ENCODE results near the gene USP13. TPM values are rescaled to one million over a fixed set of nuclear protein-coding genes. Genes with fewer than 3 reads are reported as not detected.
A peak's percentile ranks its signal among the peaks of the same experiment; 100 is the strongest.

The USP13 gene
- polyA plus RNA-seq, 6 donors from 2014 or later = 4.9 to 18.5 (median 8.3) TPM

GRCh38 chr3:179688850-179689249 is 36.0 kb downstream of the USP13 start:
- H3K4me1 Mint-ChIP-seq = no peaks in the 10 kb centered on the region
- H3K27me3 Mint-ChIP-seq = no peaks in the 10 kb centered on the region
- peaks cover 13 to 19% of the 10 kb centered on the region in 2 donors for H3K36me3 Mint-ChIP-seq
- no peaks in the 10 kb centered on the region for H3K9me3 Mint-ChIP-seq
- ATAC-seq (ENCODE audit: low read depth in 2 of 2) (no peak), DNase-seq (no peak)
- H3K4me3 Mint-ChIP-seq = no peak overlapping the region
- no peak overlapping the region for H3K27ac Mint-ChIP-seq

GRCh38 chr3:179694731-179695130 is 41.9 kb downstream of the USP13 start:
- DNase-seq (no peak), ATAC-seq (ENCODE audit: low read depth in 2 of 2) (no peak)
- peak overlapping the region in 1 of 6 donors; percentile 39 for H3K27ac Mint-ChIP-seq
- no peaks in the 10 kb centered on the region for H3K9me3 Mint-ChIP-seq
- peaks cover 5 to 13% (median 9%) of the 10 kb centered on the region in 3 donors for H3K4me1 Mint-ChIP-seq
- peaks cover 4 to 14% of the 10 kb centered on the region in 2 donors for H3K36me3 Mint-ChIP-seq
- no peak overlapping the region for H3K4me3 Mint-ChIP-seq
- no peaks in the 10 kb centered on the region for H3K27me3 Mint-ChIP-seq

GRCh38 chr3:179695672-179696313 is 43.0 kb downstream of the USP13 start:
- no peak for ATAC-seq (ENCODE audit: low read depth in 2 of 2)
- no peaks in the 10 kb centered on the region for H3K27me3 Mint-ChIP-seq
- H3K27ac Mint-ChIP-seq = peak overlapping the region in 1 of 6 donors; percentile 56
- H3K4me3 Mint-ChIP-seq = no peak overlapping the region
- H3K9me3 Mint-ChIP-seq = no peaks in the 10 kb centered on the region
- peaks cover 4 to 17% of the 10 kb centered on the region in 2 donors for H3K36me3 Mint-ChIP-seq
- DNase-seq = no peak
- peaks cover 5 to 13% (median 9%) of the 10 kb centered on the region in 3 donors for H3K4me1 Mint-ChIP-seq

GRCh38 chr3:179697736-179698332 is 45.0 kb downstream of the USP13 start:
- peaks cover 14 to 21% of the 10 kb centered on the region in 2 donors for H3K36me3 Mint-ChIP-seq
- no peak for DNase-seq
- H3K27me3 Mint-ChIP-seq = no peaks in the 10 kb centered on the region
- peaks cover 5 to 13% (median 9%) of the 10 kb centered on the region in 3 donors for H3K4me1 Mint-ChIP-seq
- no peaks in the 10 kb centered on the region for H3K9me3 Mint-ChIP-seq
- ATAC-seq (ENCODE audit: low read depth in 2 of 2) = no peak
- H3K27ac Mint-ChIP-seq = peak overlapping the region in 2 of 6 donors; percentile 35 to 53
- H3K4me3 Mint-ChIP-seq = peak overlapping the region in 1 of 8 donors; percentile 50

- Mint-ChIP-seq H3K4me3 (no peak overlapping the region), H3K27me3 (no peaks in the 10 kb centered on the region), H3K9me3 (no peaks in the 10 kb centered on the region), H3K4me1 (peaks cover 5 to 13% (median 9%) of the 10 kb centered on the region in 3 donors), H3K36me3 (peaks cover 14 to 18% of the 10 kb centered on the region in 2 donors), H3K27ac (peak overlapping the region in 1 of 6 donors; percentile 11)
- DNase-seq (no peak), ATAC-seq (ENCODE audit: low read depth in 2 of 2) (no peak)
Observed at GRCh38 chr3:179700716-179701115, 47.9 kb downstream of the USP13 start.

GRCh38 chr3:179701176-179701827 is 48.5 kb downstream of the USP13 start:
- Mint-ChIP-seq H3K27ac (peak overlapping the region in 1 of 6 donors; percentile 11), H3K4me1 (peaks cover 5 to 13% (median 9%) of the 10 kb centered on the region in 3 donors), H3K9me3 (no peaks in the 10 kb centered on the region), H3K27me3 (no peaks in the 10 kb centered on the region), H3K36me3 (peaks cover 14 to 18% of the 10 kb centered on the region in 2 donors), H3K4me3 (no peak overlapping the region)
- DNase-seq (no peak), ATAC-seq (ENCODE audit: low read depth in 2 of 2) (no peak)

GRCh38 chr3:179702271-179702947 is 49.6 kb downstream of the USP13 start:
- H3K27me3 Mint-ChIP-seq = no peaks in the 10 kb centered on the region
- no peak for DNase-seq
- peaks cover 0 to under 1% (median 0%) of the 10 kb centered on the region in 7 donors for H3K9me3 Mint-ChIP-seq
- H3K4me3 Mint-ChIP-seq = no peak overlapping the region
- H3K27ac Mint-ChIP-seq = peak overlapping the region in 1 of 6 donors; percentile 2
- ATAC-seq (ENCODE audit: low read depth in 2 of 2) = no peak
- H3K4me1 Mint-ChIP-seq = peaks cover 5 to 9% (median 9%) of the 10 kb centered on the region in 3 donors
- peaks cover 18 to 20% of the 10 kb centered on the region in 2 donors for H3K36me3 Mint-ChIP-seq

GRCh38 chr3:179703816-179704215 is 51.0 kb downstream of the USP13 start:
- H3K27ac Mint-ChIP-seq = no peak overlapping the region

GRCh38 chr3:179706233-179706632 is 53.4 kb downstream of the USP13 start:
- DNase-seq = no peak
- no peak overlapping the region for H3K4me3 Mint-ChIP-seq
- H3K27ac Mint-ChIP-seq = no peak overlapping the region
- no peak for ATAC-seq (ENCODE audit: low read depth in 2 of 2)
- H3K27me3 Mint-ChIP-seq = no peaks in the 10 kb centered on the region
- peaks cover 0 to 1% (median 0%) of the 10 kb centered on the region in 7 donors for H3K9me3 Mint-ChIP-seq
- H3K36me3 Mint-ChIP-seq = peaks cover 27 to 46% of the 10 kb centered on the region in 2 donors
- no peaks in the 10 kb centered on the region for H3K4me1 Mint-ChIP-seq

More at GRCh38 chr3:179703816-179704215, 51.0 kb downstream of the USP13 start:
- Mint-ChIP-seq H3K9me3 (peaks cover 0 to 1% (median 0%) of the 10 kb centered on the region in 7 donors), H3K4me3 (no peak overlapping the region), H3K36me3 (peaks cover 29 to 31% of the 10 kb centered on the region in 2 donors), H3K27me3 (no peaks in the 10 kb centered on the region), H3K4me1 (no peaks in the 10 kb centered on the region)
- DNase-seq = no peak
- ATAC-seq (ENCODE audit: low read depth in 2 of 2) = no peak

GRCh38 chr3:179710079-179710478 is 57.2 kb downstream of the USP13 start:
- Mint-ChIP-seq H3K36me3 (peaks cover 16 to 32% of the 10 kb centered on the region in 2 donors), H3K27me3 (no peaks in the 10 kb centered on the region), H3K9me3 (peaks cover 0 to 1% (median 0%) of the 10 kb centered on the region in 7 donors), H3K4me3 (no peak overlapping the region), H3K4me1 (no peaks in the 10 kb centered on the region), H3K27ac (peak overlapping the region in 2 of 6 donors; percentile 18 to 39)
- DNase-seq = no peak
- ATAC-seq (ENCODE audit: low read depth in 2 of 2) = no peak

- ATAC-seq (ENCODE audit: low read depth in 2 of 2) (no peak), DNase-seq (no peak)
- Mint-ChIP-seq H3K4me3 (peak overlapping the region in 1 of 8 donors; percentile 71), H3K4me1 (no peaks in the 10 kb centered on the region), H3K9me3 (no peaks in the 10 kb centered on the region), H3K27me3 (no peaks in the 10 kb centered on the region), H3K36me3 (peaks cover 9 to 20% of the 10 kb centered on the region in 2 donors), H3K27ac (no peak overlapping the region)
Observed at GRCh38 chr3:179713643-179714090, 60.8 kb downstream of the USP13 start.

GRCh38 chr3:179715582-179715981 is 62.7 kb downstream of the USP13 start:
- Mint-ChIP-seq H3K4me1 (no peaks in the 10 kb centered on the region), H3K27ac (no peak overlapping the region), H3K9me3 (no peaks in the 10 kb centered on the region), H3K4me3 (peak overlapping the region in 1 of 8 donors; percentile 60), H3K36me3 (peaks cover under 1 to 13% of the 10 kb centered on the region in 2 donors), H3K27me3 (no peaks in the 10 kb centered on the region)
- no peak for DNase-seq
- ATAC-seq (ENCODE audit: low read depth in 2 of 2) = no peak

GRCh38 chr3:179716226-179716625 is 63.4 kb downstream of the USP13 start:
- Mint-ChIP-seq H3K9me3 (no peaks in the 10 kb centered on the region), H3K27me3 (no peaks in the 10 kb centered on the region), H3K4me1 (no peaks in the 10 kb centered on the region), H3K36me3 (peaks cover 0 to 14% of the 10 kb centered on the region in 2 donors), H3K27ac (no peak overlapping the region), H3K4me3 (no peak overlapping the region)
- DNase-seq (no peak), ATAC-seq (ENCODE audit: low read depth in 2 of 2) (no peak)
